ENCODE measurements around the gene IQGAP1. TPM values are rescaled to one million over a fixed set of nuclear protein-coding genes. Genes with fewer than 3 reads are reported as not detected.

IQGAP1 gene
- total and polyA plus RNA-seq, 4 donors, result 9.2 to 50.1 (median 24.5) TPM

DNA sequence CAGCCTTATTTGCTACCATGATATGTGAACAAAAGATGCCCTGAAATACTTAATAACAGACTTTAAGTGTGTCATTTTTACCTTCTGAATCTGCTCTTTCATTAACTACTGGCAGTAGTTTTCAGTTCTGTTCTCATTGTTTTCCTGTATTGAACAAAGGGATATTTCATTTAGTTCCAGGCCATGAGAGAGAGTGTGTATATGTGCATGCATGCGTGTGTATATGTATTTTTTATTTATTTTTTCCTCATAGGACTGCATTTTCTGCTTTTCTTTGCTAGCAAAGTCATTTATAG lies 94.9 kb downstream of the IQGAP1 start:
- 94% methylated on average over 1 of the region's 1 CpG for WGBS
- Histone ChIP-seq H3K4me1 (ENCODE audit: control insufficient read depth in 4 of 4, insufficient read depth in 4 of 4, low read length in 3 of 4) (peaks cover 0 to 9% (median under 1%) of the 10 kb centered on the region in 4 donors), H3K9me3 (ENCODE audit: control insufficient read depth in 4 of 4, low read length in 3 of 4) (no peaks in the 10 kb centered on the region), H3K27ac (ENCODE audit: low read depth in 1 of 2, low read length in 2 of 2) (no peak overlapping the region), H3K9ac (ENCODE audit: low read depth in 1 of 2, low read length in 2 of 2) (no peak overlapping the region), H3K36me3 (ENCODE audit: control insufficient read depth in 4 of 4, insufficient read depth in 3 of 4, low read depth in 1 of 4, low read length in 3 of 4) (peaks cover 3 to 20% (median 11%) of the 10 kb centered on the region in 4 donors), H3K27me3 (ENCODE audit: control insufficient read depth in 4 of 4, insufficient read depth in 4 of 4, low read length in 3 of 4) (no peaks in the 10 kb centered on the region), H3K4me3 (ENCODE audit: low read depth in 1 of 3, low read length in 3 of 3) (no peak overlapping the region)
- TF ChIP-seq YY1 (IDR thresholded peaks at IDR 0.05) (no peak), RAD21 (IDR thresholded peaks at IDR 0.05) (no peak), FOXA2 (IDR thresholded peaks at IDR 0.05) (no peak), JUND (IDR thresholded peaks at IDR 0.05) (no peak), NR2F2 (IDR thresholded peaks at IDR 0.05) (no peak), HNF4A (conservative IDR thresholded peaks at IDR 0.05) (no peak), GABPA (IDR thresholded peaks at IDR 0.05 in 1 of 2, conservative IDR thresholded peaks at IDR 0.05 in 1 of 2) (no peak), SP1 (IDR thresholded peaks at IDR 0.05) (no peak), RXRA (IDR thresholded peaks at IDR 0.05) (no peak), HNF4G (IDR thresholded peaks at IDR 0.05) (no peak), EGR1 (IDR thresholded peaks at IDR 0.05; ENCODE audit: low read depth in 2 of 2) (no peak), FOXA1 (IDR thresholded peaks at IDR 0.05) (no peak), TAF1 (conservative IDR thresholded peaks at IDR 0.05) (no peak)
- TF ChIP-seq, protein P1, sequence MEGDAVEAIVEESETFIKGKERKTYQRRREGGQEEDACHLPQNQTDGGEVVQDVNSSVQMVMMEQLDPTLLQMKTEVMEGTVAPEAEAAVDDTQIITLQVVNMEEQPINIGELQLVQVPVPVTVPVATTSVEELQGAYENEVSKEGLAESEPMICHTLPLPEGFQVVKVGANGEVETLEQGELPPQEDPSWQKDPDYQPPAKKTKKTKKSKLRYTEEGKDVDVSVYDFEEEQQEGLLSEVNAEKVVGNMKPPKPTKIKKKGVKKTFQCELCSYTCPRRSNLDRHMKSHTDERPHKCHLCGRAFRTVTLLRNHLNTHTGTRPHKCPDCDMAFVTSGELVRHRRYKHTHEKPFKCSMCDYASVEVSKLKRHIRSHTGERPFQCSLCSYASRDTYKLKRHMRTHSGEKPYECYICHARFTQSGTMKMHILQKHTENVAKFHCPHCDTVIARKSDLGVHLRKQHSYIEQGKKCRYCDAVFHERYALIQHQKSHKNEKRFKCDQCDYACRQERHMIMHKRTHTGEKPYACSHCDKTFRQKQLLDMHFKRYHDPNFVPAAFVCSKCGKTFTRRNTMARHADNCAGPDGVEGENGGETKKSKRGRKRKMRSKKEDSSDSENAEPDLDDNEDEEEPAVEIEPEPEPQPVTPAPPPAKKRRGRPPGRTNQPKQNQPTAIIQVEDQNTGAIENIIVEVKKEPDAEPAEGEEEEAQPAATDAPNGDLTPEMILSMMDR (IDR thresholded peaks at IDR 0.05; ENCODE audit: low read depth, low read length, missing input control), result no peak
- TF ChIP-seq, protein P2, sequence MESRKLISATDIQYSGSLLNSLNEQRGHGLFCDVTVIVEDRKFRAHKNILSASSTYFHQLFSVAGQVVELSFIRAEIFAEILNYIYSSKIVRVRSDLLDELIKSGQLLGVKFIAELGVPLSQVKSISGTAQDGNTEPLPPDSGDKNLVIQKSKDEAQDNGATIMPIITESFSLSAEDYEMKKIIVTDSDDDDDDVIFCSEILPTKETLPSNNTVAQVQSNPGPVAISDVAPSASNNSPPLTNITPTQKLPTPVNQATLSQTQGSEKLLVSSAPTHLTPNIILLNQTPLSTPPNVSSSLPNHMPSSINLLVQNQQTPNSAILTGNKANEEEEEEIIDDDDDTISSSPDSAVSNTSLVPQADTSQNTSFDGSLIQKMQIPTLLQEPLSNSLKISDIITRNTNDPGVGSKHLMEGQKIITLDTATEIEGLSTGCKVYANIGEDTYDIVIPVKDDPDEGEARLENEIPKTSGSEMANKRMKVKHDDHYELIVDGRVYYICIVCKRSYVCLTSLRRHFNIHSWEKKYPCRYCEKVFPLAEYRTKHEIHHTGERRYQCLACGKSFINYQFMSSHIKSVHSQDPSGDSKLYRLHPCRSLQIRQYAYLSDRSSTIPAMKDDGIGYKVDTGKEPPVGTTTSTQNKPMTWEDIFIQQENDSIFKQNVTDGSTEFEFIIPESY (IDR thresholded peaks at IDR 0.05), result no peak
- TF ChIP-seq, protein P3, sequence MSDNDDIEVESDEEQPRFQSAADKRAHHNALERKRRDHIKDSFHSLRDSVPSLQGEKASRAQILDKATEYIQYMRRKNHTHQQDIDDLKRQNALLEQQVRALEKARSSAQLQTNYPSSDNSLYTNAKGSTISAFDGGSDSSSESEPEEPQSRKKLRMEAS (IDR thresholded peaks at IDR 0.05), result no peak
- TF ChIP-seq, protein P4, sequence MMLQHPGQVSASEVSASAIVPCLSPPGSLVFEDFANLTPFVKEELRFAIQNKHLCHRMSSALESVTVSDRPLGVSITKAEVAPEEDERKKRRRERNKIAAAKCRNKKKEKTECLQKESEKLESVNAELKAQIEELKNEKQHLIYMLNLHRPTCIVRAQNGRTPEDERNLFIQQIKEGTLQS (IDR thresholded peaks at IDR 0.05), result no peak
- TF ChIP-seq, protein P5, sequence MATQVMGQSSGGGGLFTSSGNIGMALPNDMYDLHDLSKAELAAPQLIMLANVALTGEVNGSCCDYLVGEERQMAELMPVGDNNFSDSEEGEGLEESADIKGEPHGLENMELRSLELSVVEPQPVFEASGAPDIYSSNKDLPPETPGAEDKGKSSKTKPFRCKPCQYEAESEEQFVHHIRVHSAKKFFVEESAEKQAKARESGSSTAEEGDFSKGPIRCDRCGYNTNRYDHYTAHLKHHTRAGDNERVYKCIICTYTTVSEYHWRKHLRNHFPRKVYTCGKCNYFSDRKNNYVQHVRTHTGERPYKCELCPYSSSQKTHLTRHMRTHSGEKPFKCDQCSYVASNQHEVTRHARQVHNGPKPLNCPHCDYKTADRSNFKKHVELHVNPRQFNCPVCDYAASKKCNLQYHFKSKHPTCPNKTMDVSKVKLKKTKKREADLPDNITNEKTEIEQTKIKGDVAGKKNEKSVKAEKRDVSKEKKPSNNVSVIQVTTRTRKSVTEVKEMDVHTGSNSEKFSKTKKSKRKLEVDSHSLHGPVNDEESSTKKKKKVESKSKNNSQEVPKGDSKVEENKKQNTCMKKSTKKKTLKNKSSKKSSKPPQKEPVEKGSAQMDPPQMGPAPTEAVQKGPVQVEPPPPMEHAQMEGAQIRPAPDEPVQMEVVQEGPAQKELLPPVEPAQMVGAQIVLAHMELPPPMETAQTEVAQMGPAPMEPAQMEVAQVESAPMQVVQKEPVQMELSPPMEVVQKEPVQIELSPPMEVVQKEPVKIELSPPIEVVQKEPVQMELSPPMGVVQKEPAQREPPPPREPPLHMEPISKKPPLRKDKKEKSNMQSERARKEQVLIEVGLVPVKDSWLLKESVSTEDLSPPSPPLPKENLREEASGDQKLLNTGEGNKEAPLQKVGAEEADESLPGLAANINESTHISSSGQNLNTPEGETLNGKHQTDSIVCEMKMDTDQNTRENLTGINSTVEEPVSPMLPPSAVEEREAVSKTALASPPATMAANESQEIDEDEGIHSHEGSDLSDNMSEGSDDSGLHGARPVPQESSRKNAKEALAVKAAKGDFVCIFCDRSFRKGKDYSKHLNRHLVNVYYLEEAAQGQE (IDR thresholded peaks at IDR 0.05), result no peak
- no peak for DNase-seq (ENCODE audit: low spot score)

All from liver (tissue), 9 donors.